Activated naive CD4-positive, alpha-beta T cell treated with anti-CD3 and anti-CD28 coated beads, Interleukin-2, amount 50 U/mL, for 72 hours (primary cell): ENCODE results near the gene U2AF2. TPM values are rescaled to one million over a fixed set of nuclear protein-coding genes. Genes with fewer than 3 reads are reported as not detected.

ENCODE experiments used
- ATAC-seq, 2 donors: fragments of 150-1000 bp; cut with Tn5 transposase; 2 replicates each; pipeline ENCODE4 v1.10.0; 2021; ENCODE audit warnings: mild to moderate bottlenecking in 2 of 2, moderate library complexity in 2 of 2
- DNase-seq, 2 donors: peaks; one replicate each; pipeline ENCODE4 v3.0.0; 2021 to 2022; ENCODE audit warnings: low spot score in 2 of 2
- H3K27ac Mint-ChIP-seq, 2 donors: one replicate each; pipeline ENCODE4 v1.8.0; 2022; ENCODE audit warnings: mild to moderate bottlenecking in 2 of 2, mixed read lengths in 2 of 2
- H3K36me3 Mint-ChIP-seq, 2 donors: one replicate each; pipeline ENCODE4 v1.8.0; 2022; ENCODE audit warnings: mixed read lengths in 2 of 2
- H3K9me3 Mint-ChIP-seq, 2 donors: one replicate each; pipeline ENCODE4 v1.8.0; 2022; ENCODE audit warnings: mixed read lengths in 2 of 2
- total RNA-seq, 2 donors: library from RNA; stranded (reverse); gene quantifications; one replicate each; pipeline ENCODE4 v1.2.3, GENCODE V29; 2022

The U2AF2 gene
- total RNA-seq, 2 donors from 2014 or later, result 270 to 312 TPM

GRCh38 chr19:55647732-55648584, 6.9 kb upstream of the U2AF2 start, which contains the start of gene CCDC106:
CCDC106 (plus strand) TSS chr19:55648212; CDS start chr19:55649047, 835 bp downstream.
- Mint-ChIP-seq H3K9me3 (no peaks in the 10 kb centered on the region), H3K27ac (peak within 1 kb of the TSS; percentile 59 to 93), H3K36me3 (peaks cover 17 to 42% of the 10 kb centered on the region in 2 donors)
- DNase-seq, result peak in 1 of 2 donors; percentile 58
- ATAC-seq, result peak in 1 of 2 donors; percentile 19

DNA sequence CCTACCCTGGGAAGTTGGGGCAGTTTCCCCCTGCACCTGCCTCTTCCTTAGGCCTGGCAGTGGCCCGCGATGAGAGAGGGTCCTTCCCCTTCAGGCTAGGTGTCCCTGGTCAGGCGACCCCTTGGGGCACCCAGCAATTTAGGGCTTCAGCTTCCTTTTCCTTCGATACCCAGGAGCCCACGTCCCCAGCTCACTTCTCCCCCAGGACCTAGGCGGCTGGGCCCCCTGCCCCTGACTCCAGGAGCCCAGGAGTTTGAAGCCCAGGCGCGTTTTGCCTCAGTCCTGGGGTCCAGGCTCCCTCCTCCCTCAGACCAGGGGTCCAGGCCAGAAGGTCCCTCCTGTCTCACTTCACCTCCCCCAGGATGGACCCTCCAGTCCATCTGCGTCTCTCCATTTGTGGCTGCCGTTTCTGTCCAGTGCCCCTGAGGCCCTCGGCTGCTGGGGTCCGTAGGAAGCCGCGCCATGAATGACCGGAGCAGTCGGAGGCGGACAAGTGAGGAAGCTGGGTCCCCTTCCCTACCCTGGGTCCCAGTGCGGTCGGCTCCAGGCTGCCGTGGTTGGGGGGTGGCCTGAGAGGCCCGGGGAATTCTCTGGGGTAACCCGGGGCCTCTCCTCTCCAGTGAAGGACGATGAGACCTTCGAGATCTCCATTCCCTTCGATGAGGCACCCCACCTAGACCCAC, 6.1 kb upstream of the U2AF2 start:
- H3K27ac Mint-ChIP-seq, result peak overlapping the region; percentile 59 to 92
- DNase-seq (no peak), ATAC-seq (no peak)
- H3K9me3 Mint-ChIP-seq, result no peaks in the 10 kb centered on the region
- H3K36me3 Mint-ChIP-seq, result peaks cover 13 to 35% of the 10 kb centered on the region in 2 donors

- Mint-ChIP-seq H3K9me3 (no peaks in the 10 kb centered on the region), H3K36me3 (peaks cover 18 to 28% of the 10 kb centered on the region in 2 donors), H3K27ac (peak overlapping the region; percentile 59 to 92)
- DNase-seq (no peak), ATAC-seq (no peak)
Measured at GRCh38 chr19:55649268-55650125, 5.3 kb upstream of the U2AF2 start.

DNA sequence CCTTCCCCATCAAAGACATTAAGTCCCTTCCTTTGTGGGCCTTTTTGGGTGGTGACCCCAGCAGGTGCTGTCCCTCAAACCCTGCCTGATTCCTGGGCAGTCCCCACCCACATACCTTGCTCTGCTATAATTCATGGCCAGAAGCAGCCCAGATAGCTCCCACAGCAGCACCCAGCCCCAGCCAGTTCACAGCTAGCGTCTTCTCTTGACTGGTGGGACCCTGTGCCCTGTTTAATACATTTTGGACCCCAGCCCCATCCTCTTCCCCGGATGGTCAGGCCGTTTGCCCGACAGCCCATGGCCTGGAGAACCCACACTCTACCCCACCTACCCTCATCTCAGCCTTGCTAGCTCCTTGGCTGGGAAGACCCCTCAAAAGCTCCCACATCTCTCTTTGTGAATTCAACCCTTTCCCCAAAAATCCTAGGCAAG, 4.7 kb upstream of the U2AF2 start:
- H3K36me3 Mint-ChIP-seq, result peaks cover 12 to 22% of the 10 kb centered on the region in 2 donors
- H3K9me3 Mint-ChIP-seq, result no peaks in the 10 kb centered on the region
- ATAC-seq (peak in 1 of 2 donors; percentile 13), DNase-seq (no peak)
- peak overlapping the region; percentile 59 to 84 for H3K27ac Mint-ChIP-seq

DNA sequence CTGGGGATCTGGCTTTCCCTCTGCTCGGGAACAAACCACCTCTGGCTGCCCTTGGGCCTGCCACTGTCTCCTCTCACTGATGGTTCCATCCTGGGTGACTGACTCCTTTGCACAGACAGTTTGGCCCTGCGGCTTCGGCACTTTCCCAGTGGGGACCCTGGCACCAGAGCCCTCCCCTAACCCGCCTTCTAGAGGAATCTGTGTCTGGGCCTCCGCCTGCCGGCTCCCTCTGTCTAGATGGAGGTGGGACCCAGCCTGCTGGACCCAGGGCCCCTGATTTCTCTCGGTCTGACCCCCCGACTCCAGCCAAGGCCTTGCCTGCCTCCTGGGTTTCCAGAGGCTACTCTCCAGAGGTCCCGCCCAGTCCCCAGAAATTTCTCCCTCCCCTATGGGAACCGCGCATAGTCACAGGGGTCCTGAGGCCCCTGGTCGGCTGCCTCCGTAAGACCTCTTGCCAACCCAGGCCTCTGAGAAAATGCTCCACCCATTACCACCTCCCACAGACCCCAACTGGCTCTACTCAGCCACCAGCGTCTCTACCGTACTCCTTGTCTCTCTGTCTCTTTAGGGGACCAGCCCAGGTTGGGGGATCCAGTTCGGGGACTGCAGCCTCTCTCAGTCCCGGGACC, 4.1 kb upstream of the U2AF2 start:
- Mint-ChIP-seq H3K9me3 (no peaks in the 10 kb centered on the region), H3K27ac (peak overlapping the region; percentile 59 to 84), H3K36me3 (peaks cover 10 to 19% of the 10 kb centered on the region in 2 donors)
- no peak for ATAC-seq
- no peak for DNase-seq

DNA sequence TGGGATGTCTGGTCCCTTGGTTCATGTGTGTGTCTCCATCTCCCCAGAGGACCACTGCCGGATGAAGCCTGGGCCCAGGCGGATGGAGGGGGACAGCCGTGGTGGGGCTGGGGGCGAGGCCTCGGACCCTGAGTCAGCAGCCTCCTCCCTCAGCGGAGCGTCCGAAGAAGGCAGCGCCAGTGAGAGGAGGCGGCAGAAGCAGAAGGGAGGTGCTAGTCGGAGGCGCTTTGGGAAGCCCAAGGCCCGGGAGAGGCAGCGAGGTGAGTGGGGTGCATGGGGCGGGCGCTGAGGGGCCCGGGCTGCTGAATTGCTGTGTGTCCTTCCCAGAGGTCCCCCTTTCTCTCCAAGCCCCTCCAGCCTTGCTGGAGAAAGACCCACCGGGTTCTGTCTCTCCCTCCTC, 3.6 kb upstream of the U2AF2 start:
- H3K9me3 Mint-ChIP-seq, result no peaks in the 10 kb centered on the region
- ATAC-seq (no peak), DNase-seq (no peak)
- H3K36me3 Mint-ChIP-seq, result peaks cover 16 to 24% of the 10 kb centered on the region in 2 donors
- peak overlapping the region in 1 of 2 donors; percentile 69 for H3K27ac Mint-ChIP-seq

DNA sequence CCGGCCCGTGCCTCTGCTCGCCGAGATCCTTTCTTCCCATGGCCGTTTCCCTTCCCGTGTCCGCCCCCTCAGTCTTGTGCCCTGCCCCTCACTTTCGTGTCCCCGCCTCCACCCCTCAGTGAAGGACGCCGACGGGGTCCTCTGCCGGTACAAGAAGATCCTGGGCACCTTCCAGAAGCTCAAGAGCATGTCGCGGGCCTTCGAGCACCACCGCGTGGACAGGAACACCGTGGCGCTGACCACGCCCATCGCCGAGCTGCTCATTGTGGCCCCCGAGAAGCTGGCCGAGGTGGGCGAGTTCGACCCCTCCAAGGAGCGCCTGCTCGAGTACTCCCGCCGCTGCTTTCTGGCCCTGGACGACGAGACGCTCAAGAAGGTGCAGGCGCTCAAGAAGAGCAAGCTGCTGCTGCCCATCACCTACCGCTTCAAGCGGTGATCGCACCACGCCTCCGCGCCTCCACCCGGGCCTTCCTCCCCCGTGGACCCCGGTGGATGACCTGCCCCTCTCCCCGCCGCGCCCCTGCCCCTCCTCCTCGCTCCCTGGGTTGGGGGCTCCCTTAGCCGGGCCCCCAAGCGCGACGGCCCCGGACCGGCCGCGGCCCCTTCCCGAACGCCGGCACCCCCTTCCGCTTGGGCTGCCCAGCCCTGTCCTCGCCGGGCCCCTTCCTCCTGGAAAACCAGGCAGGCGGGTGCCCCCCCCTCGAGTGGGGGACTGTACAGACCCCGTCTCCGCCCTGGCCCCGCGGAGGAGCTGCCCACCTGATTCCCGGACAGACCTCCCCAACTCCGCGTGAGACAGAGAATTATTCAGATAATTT, 2.3 kb upstream of the U2AF2 start:
- Mint-ChIP-seq H3K9me3 (no peaks in the 10 kb centered on the region), H3K36me3 (peaks cover 22 to 24% of the 10 kb centered on the region in 2 donors), H3K27ac (peak overlapping the region in 1 of 2 donors; percentile 69)
- ATAC-seq, result no peak
- DNase-seq, result no peak

DNA sequence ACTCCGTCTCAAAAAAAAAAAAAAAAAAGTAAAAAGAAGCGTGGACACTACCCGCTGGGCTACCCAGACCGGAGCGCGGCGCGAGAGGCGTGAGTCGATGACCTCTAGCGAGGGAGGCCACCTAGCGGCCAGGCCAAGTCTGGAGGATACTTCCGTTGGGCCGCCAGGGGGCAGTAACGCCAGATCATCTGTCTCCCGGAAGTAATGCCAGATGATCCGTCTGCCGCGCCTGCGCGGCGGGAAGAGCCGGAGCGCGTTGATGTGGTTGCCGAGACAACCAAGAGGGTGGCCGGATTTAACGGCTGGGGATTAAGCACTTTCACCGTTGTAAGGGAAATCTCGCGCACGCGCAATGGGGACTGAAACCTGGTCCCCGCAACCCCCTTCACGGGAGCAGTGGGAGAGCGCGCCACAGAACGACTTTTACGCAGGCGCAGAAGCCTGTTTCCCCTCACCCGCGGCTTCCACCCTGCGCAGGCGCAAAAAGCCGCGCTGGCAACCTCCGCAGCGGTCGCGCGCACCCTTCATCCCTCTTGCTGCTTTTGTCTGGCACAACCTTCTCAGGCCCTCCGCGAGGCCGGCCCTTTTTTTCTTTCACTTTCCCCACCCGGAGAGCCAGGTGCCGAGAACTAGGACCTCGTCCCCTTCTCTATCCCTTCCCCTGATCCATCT, 1.0 kb upstream of the U2AF2 start:
- ATAC-seq, result peak; percentile 60 to 62
- peak overlapping the region; percentile 99 to 100 for H3K27ac Mint-ChIP-seq
- peaks cover 25 to 28% of the 10 kb centered on the region in 2 donors for H3K36me3 Mint-ChIP-seq
- DNase-seq, result peak; percentile 95 to 99
- H3K9me3 Mint-ChIP-seq, result no peaks in the 10 kb centered on the region

GRCh38 chr19:55654323-55654867, 440 bp upstream of the U2AF2 start:
- ATAC-seq, result peak; percentile 65 to 78
- DNase-seq, result peak; percentile 97 to 99
- Mint-ChIP-seq H3K9me3 (no peaks in the 10 kb centered on the region), H3K27ac (peak overlapping the region; percentile 99 to 100), H3K36me3 (peaks cover 29% of the 10 kb centered on the region in 2 donors)

- DNase-seq, result no peak
Measured at GRCh38 chr19:55655648-55656040, 809 bp downstream of the U2AF2 start.

DNA sequence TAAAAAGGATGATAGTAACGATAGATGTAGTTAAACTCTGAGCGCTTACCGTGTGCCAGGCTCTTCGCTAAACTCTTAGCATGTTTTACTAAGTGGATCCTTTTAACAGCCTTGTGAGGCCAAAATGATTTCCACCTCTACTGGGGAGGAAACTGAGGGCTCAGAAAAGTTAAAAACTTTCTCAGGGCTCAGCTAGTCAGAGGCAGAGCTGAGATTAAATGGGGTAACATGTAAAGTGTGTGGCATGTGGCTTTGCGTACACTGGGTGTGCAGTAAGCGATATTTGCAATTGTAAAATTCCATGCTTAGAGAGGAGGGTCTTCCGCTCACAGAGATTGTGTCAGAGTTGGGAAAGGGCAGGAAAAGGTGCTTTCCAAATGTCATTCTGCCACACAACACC, 1.7 kb downstream of the U2AF2 start:
- ATAC-seq (no peak), DNase-seq (no peak)
- no peaks in the 10 kb centered on the region for H3K9me3 Mint-ChIP-seq
- H3K36me3 Mint-ChIP-seq, result peaks cover 37 to 39% of the 10 kb centered on the region in 2 donors
- H3K27ac Mint-ChIP-seq, result peak overlapping the region; percentile 99

More at GRCh38 chr19:55655648-55656040, 809 bp downstream of the U2AF2 start:
- peaks cover 37% of the 10 kb centered on the region in 2 donors for H3K36me3 Mint-ChIP-seq
- ATAC-seq, result no peak
- H3K9me3 Mint-ChIP-seq, result no peaks in the 10 kb centered on the region
- H3K27ac Mint-ChIP-seq, result peak overlapping the region; percentile 99

DNA sequence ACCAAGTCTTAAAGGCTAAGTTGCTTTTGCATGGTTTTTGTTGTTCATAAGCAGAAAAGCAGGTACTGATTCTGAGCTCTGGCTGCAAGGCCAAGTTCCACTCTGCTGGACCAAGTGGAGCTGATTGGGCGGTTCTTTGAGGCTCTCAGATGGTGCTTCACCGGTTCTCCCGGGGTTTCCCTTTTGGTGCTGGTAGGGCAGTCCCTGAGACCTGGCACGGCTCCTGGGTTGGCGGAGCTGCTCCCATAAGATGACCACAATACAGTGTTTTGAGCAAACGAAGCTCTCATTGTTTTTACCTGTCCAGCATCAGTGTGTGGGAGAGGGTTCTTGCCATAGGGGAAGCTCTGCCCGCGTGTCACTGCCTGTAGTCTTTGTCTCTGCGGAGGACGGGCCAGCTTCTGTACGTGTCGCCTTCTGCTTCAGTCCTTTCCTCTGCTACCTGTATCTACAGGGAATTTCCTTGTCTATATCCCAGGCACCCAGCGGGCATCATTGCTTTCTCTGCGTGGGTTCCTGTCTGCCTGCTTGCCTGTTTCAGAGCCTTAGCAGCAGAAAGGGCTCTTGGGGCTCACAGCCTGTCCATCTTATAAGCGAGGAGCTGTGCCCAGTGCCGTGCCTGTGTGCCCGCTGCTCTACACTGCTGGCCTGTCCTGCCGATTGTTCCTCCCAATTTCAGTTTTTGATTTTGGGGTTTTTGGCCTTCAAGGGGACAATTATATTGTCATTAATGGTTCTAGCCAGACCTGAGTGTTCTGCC, 2.3 kb downstream of the U2AF2 start:
- H3K9me3 Mint-ChIP-seq, result no peaks in the 10 kb centered on the region
- DNase-seq (no peak), ATAC-seq (peak in 1 of 2 donors; percentile 12)
- H3K27ac Mint-ChIP-seq, result peak overlapping the region; percentile 82 to 99
- peaks cover 38 to 43% of the 10 kb centered on the region in 2 donors for H3K36me3 Mint-ChIP-seq

- ATAC-seq, result no peak
- no peaks in the 10 kb centered on the region for H3K9me3 Mint-ChIP-seq
- peak overlapping the region; percentile 51 to 94 for H3K27ac Mint-ChIP-seq
- no peak for DNase-seq
- peaks cover 46 to 58% of the 10 kb centered on the region in 2 donors for H3K36me3 Mint-ChIP-seq
Measured at GRCh38 chr19:55658846-55659459, 4.1 kb downstream of the U2AF2 start.
